ENCODE measurements around the gene TIGD6.

DNA sequence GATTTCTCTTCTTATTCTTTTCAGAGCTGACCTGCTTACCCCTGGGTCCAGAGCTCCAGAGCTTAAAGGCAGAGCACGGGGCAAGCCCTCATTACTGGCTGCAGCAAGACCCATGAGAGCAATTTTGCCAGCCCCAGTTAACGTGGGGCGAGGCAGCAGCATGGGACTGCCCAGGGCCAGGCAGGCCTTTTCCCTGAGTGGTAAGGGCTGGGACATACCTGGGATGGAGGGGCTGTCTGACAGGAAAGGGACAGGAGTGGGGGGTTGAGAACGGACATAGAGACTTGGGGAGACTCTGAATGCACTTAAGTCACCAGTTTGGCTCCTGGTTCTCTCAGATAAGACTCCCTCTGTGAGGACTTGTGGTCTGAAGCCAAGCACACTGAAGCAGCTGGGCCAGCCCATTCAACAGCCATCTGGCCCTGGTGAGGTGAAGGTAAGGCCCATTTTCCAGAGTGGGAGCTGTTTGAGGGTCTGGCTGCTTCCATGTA, 26.3 kb upstream of the TIGD6 start:
- TF ChIP-seq ZNF274 (IDR thresholded peaks at IDR 0.05; ENCODE audit: low read depth, low read length) = no peak
- no peak for TF ChIP-seq SUZ12 (IDR thresholded peaks at IDR 0.05; ENCODE audit: extremely low read depth, insufficient read depth, insufficient read length)

Data from NT2/D1 (cell line).